ENCODE results near the gene FAM187B.

DNA sequence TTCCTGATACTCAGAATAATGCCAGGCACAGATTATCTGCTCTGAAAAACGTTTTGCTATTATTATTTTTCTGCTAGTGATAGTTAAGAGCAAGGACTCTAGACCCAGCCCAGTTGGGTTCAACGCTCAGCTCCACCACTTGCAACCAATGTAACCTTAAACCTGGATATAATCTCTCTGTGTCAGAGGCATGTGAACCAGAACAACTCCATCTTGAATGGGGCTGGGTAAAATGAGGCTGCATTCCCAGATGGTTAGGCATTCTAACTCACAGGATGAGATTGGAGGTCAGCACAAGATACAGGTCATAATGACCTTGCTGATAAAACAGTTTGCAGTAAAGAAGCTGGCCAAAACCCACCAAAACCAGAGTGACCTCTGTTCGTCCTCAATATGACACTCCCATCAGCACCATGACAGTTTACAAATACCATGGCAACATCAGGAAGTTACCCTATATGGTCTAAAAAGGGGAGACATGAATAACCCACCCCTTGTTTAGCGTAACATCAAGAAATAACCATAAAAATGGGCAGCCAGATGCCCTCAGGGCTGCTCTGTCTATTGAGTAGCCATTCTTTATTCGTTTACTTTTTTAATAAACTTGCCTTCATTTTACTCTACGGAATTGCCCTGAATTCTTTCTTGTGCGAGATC, 13.6 kb downstream of the FAM187B start:
- TF ChIP-seq, protein P1, sequence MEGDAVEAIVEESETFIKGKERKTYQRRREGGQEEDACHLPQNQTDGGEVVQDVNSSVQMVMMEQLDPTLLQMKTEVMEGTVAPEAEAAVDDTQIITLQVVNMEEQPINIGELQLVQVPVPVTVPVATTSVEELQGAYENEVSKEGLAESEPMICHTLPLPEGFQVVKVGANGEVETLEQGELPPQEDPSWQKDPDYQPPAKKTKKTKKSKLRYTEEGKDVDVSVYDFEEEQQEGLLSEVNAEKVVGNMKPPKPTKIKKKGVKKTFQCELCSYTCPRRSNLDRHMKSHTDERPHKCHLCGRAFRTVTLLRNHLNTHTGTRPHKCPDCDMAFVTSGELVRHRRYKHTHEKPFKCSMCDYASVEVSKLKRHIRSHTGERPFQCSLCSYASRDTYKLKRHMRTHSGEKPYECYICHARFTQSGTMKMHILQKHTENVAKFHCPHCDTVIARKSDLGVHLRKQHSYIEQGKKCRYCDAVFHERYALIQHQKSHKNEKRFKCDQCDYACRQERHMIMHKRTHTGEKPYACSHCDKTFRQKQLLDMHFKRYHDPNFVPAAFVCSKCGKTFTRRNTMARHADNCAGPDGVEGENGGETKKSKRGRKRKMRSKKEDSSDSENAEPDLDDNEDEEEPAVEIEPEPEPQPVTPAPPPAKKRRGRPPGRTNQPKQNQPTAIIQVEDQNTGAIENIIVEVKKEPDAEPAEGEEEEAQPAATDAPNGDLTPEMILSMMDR (IDR thresholded peaks at IDR 0.05; ENCODE audit: low read depth, low read length): no peak
- TF ChIP-seq POLR2A (IDR thresholded peaks at IDR 0.05; ENCODE audit: extremely low read depth, insufficient read length): no peak

Data from NB4 (cell line).